HG03139 (cell line): ENCODE results near the gene C1QTNF6.
"Not testable (repeated sequence)": the region's sequence is repeated elsewhere in the genome, so short reads cannot be mapped to it uniquely, and the experiment has no call there.

Source experiments
- ATAC-seq: cut with Tn5 transposase; IDR thresholded peaks from one replicate; pipeline ENCODE4 v1.9.1; 2021; ENCODE audit not compliant: unreplicated experiment

The C1QTNF6 gene

GRCh38 chr22:37208401-37209139, 20.5 kb upstream of the C1QTNF6 start:
- ATAC-seq, result no peak

DNA sequence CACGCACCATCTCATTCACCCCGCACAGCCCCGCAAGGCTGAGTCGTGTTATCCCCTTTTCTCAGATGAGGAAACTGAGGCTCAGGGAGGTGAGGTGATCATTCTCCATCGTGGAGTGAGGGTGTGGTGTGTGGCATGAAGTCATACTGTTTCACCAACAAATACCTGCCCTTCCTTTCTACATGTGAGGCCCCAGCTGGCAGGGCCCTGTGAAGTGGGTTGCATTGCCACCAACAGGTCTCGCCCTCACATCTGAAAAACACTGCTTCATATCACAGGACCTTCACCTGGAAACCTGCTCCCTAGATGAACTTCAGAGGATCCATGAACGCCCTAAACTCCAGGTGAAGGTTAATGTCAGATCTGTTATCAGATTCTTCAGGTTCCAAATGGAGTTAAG, 19.9 kb upstream of the C1QTNF6 start:
- ATAC-seq, result no peak

GRCh38 chr22:37206841-37207821, 19.1 kb upstream of the C1QTNF6 start:
- ATAC-seq, result no peak

- ATAC-seq, result no peak
Measured at GRCh38 chr22:37206118-37206840, 18.2 kb upstream of the C1QTNF6 start.

- no peak for ATAC-seq
Measured at GRCh38 chr22:37205046-37205445, 17.0 kb upstream of the C1QTNF6 start.

DNA sequence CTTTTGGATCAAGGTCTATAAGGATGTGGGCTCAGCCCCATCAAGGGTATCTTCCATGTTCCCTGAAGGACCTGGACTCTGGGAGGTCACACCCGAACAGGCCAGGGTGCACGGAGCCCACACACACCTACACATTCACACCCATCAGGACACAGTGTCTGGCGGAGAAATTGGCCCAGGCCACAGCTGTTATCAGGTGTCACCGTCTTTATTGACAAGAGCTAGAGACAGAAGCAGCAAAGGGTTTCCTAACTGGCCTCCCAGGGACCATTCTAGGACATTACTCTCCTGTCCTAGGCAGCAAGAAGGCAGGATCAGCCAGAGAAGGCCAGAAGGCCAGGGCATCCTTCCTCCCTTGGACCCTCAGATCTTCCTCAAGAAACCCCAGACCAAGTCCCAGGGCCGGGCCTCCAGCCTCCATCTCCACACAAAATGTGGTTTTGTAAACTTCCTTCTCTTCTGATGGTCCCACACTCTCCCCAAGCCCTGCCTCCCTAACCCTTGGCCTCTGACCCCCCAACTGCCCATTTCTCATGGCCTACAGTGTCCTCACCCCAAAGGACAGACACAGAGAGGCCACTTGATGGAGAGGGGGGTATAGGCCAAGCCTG, 16.1 kb upstream of the C1QTNF6 start:
- no peak for ATAC-seq

DNA sequence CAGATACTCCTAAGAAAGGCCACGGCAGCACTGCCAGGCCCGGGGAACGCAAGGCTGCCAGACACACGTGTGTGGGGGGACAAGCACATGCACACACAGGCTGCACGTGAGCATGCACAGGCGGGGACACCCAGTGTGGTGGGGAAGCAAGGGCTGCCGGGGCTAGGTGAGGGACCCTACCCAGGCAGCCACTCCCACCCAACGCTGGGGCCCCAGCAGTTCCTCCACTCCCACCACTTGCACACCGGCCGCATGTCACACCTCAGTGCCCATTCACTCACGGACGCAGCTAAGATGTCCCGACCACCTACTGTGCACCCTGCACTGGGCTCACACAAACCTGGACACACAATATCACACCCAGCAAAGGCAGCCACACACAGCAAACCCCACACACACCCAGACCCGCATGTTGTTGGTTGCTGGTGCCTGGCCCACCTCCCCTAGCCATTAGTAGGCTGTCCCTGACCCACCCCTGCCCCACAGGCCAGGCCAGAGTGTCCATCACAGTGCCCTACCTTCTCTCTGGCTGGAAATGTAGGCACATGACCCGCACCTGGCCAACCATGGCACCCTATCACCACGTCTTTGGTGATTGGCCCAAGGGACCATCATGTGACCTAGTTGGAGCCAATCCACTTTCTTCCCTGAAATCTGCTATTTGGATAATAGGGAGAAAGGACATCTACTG, 15.5 kb upstream of the C1QTNF6 start:
- ATAC-seq, result no peak

DNA sequence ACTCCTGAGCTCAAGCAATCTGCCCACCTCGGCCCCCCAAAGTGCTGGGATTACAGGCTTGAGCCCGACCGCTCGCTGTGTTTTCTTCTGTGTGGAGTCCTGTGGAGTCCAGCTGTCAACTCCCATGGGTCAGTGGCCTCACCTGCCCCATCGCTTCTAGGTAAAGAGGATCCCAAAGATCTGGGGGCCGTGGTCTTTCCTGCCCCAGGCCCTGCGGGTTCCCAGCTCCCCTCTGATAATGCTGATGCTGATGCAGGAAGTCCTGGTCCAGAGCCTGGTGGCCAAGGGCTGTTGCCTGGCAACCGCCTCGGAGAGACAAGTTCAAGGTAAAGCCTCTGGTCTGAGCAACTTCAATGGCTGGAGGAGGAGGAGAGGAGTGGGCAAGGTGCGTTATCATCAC, 14.7 kb upstream of the C1QTNF6 start:
- ATAC-seq, result no peak

- no peak for ATAC-seq
Measured at GRCh38 chr22:37202001-37202555, 14.0 kb upstream of the C1QTNF6 start.

- ATAC-seq, result not testable (repeated sequence)
Measured at GRCh38 chr22:37201443-37201820, 13.4 kb upstream of the C1QTNF6 start.

GRCh38 chr22:37199760-37200108, 11.7 kb upstream of the C1QTNF6 start:
- no peak for ATAC-seq

DNA sequence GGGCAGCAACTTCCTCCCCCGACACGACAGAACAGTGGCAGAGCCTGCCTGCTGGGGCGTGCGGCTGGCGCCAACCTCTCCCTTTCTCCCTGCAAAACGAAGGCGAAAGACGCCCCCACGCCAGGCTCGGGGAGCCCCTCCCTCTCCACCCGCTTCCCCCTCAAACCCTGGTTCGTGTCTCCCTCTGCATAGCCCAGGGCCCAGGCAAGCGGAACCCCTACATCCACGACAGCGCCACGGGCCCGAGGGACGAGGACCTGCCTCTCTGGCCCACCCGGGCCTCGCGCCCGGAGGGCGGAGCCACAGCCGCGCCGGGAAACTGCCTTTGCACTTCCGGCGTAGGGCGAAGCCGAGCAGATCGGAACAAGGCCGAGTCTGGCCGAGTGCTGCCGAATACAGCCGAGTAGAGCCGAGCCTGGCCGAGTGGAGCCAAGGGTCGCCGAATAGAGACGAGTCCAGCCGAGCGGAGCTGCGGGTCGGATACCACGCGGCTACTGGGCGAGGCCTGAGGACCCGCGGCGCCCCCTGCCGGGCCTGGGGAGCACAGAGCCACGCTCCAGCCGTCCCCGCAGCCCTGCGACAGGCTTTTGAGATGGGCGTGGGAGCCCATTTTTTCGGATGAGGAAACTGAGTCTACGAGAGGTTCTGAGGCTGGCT, 11.2 kb upstream of the C1QTNF6 start:
- ATAC-seq, result peak; percentile 86

- ATAC-seq, result no peak
Measured at GRCh38 chr22:37198258-37199102, 10.4 kb upstream of the C1QTNF6 start.

- no peak for ATAC-seq
Measured at GRCh38 chr22:37197451-37198257, 9.6 kb upstream of the C1QTNF6 start.

DNA sequence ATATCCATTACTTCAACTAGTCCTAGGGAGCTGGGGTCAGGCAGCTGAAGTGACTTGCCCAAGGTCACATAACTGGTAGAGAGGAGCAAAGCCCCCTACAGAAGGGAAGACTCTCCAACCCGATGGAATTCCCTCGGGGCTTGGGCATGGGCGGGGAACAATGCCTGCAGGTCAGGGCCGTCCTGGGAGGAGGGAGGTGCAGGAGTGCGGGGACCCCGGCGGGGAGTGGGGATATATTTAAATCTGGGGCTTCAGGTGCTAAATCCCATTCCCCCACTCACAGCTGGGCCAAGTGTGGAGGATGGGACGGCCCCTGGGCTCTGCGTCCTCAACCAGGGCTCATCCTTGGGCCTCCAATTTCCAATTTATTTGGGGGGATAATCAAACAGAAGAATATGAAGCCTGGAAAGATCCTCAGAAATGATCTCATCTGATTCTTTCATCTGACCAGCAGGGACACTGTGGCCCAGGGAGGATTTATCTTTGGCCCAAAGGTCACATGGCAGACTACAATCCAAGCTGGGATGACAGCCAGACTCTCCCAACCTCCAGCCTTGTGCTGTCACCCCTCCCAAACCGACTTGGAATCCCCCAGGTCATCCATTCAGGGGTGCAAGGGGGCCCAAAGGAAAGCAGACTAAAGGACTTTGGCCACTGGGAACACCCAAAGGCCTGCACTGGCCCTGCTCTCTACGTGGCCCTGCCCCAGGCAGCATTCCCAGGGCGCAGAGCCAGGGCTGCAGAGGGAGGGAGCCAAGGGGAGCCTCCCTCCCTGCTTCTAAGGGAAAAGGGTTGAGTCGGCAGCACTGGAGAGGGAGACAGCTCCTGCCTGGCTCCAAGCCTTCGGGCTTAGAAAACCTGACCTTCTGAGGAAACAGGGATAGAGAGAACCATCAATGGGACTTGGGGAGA, 8.7 kb upstream of the C1QTNF6 start:
- ATAC-seq, result no peak

- no peak for ATAC-seq
Measured at GRCh38 chr22:37195921-37196320, 7.9 kb upstream of the C1QTNF6 start.

GRCh38 chr22:37194750-37195149, 6.7 kb upstream of the C1QTNF6 start:
- no peak for ATAC-seq
